ENCODE results near the gene IL12RB2. TPM values are rescaled to one million over a fixed set of nuclear protein-coding genes. Genes with fewer than 3 reads are reported as not detected.

The IL12RB2 gene
- total and polyA plus RNA-seq, 2 donors, result 1.3 to 4.6 TPM

DNA sequence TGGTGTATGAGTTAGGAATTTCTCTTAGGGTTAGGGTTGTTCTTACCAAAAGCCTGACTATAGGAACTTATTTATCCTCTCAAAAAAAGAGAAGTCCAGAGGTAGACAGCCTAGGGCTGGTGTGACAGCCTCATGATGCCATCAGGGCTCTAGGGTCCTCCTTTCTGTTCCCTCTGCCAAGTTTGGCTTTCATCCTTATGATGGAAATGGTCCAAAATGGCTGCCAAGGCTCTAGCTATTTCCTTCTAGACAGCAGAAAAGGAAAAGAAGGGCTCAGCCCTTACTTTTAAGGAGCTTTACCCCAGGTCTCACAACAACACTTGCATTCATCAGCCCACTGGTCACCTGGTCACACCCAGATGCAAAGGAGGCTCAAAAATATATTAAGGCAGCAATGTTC is 44.5 kb downstream of the IL12RB2 start:
- no peak overlapping the region for H3K27ac ChIP-seq (ENCODE audit: low read depth in 1 of 2, low read length in 1 of 2)
- no peak for DNase-seq (ENCODE audit: low read depth in 6 of 9, low spot score in 9 of 9)

DNA sequence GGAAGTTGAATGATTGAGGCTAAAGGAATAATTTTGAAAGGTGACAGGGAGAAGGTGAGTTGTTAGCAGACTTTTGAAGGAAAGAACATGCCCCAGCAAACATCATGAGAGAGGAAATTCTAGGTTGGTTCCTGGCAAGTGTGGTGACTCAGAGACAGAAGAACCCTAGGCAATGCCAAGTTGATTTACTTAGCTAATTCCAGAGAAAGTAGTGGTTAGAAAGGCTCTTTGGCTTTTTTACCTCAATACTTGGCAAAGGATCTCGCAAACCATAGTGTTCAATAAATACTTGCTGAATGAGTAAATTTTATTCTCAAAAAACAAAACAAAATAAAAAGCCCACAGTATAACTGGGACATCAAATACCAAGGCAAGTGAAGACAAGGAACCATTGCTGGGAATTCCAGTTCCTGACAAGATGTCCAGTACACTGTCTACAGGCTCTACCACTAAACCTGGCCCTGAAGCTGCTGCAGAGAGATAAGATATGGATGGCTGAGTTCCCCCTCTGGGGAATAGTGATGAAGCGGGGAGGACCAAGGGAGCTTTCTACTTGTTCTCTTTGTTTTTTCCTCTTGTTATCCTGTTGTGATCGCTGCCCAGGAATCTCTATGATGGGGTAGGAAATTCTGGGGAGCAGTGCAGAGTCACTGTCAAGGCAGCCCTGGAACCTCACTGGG is 48.2 kb downstream of the IL12RB2 start:
- no peaks in the 10 kb centered on the region for H3K27me3 ChIP-seq (ENCODE audit: control insufficient read depth in 2 of 2, insufficient read depth in 1 of 2, low read length in 1 of 2)
- no peaks in the 10 kb centered on the region for H3K9me3 ChIP-seq (ENCODE audit: control insufficient read depth in 2 of 2, insufficient read depth in 1 of 2, low read length in 1 of 2)
- 97% methylated on average over 3 of the region's 3 CpGs for WGBS
- no peaks in the 10 kb centered on the region for H3K36me3 ChIP-seq (ENCODE audit: control insufficient read depth in 2 of 2, insufficient read depth in 2 of 2, low read length in 1 of 2)
- no peak overlapping the region for H3K4me3 ChIP-seq (ENCODE audit: low read length in 2 of 2)
- H3K27ac ChIP-seq (ENCODE audit: low read depth in 1 of 2, low read length in 1 of 2), result no peak overlapping the region
- H3K4me1 ChIP-seq (ENCODE audit: control insufficient read depth in 2 of 2, insufficient read depth in 2 of 2, low read length in 2 of 2), result no peaks in the 10 kb centered on the region
- no peak for DNase-seq (ENCODE audit: low read depth in 6 of 9, low spot score in 9 of 9)

More for the DNA sequence above, 44.5 kb downstream of the IL12RB2 start:
- H3K27me3 ChIP-seq (ENCODE audit: control insufficient read depth in 2 of 2, insufficient read depth in 1 of 2, low read length in 1 of 2), result no peaks in the 10 kb centered on the region
- H3K4me1 ChIP-seq (ENCODE audit: control insufficient read depth in 2 of 2, insufficient read depth in 2 of 2, low read length in 2 of 2), result no peaks in the 10 kb centered on the region
- no peaks in the 10 kb centered on the region for H3K9me3 ChIP-seq (ENCODE audit: control insufficient read depth in 2 of 2, insufficient read depth in 1 of 2, low read length in 1 of 2)
- no peaks in the 10 kb centered on the region for H3K36me3 ChIP-seq (ENCODE audit: control insufficient read depth in 2 of 2, insufficient read depth in 2 of 2, low read length in 1 of 2)
- no peak overlapping the region for H3K4me3 ChIP-seq (ENCODE audit: low read length in 2 of 2)

DNA sequence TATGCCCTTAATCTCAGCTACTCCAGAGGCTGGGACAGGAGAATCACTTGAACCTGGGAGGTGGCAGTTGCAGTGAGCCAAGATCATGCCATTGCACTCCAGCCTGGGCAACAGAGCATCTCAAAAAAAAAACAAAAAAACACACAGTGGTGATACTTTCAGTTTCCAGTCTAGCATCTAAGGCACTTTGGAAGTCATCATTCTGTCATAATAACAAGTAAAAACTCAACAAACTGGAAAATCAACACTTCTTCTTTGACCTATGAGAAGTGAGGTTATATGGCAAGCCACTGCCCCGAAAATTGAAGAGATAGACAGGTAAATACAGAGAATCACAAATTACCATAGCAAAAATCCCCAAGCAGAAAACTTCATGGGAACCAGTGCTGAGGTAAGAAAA is 51.9 kb downstream of the IL12RB2 start:
- no peaks in the 10 kb centered on the region for H3K36me3 ChIP-seq (ENCODE audit: control insufficient read depth in 2 of 2, insufficient read depth in 2 of 2, low read length in 1 of 2)
- no peak overlapping the region for H3K27ac ChIP-seq (ENCODE audit: low read depth in 1 of 2, low read length in 1 of 2)
- no peaks in the 10 kb centered on the region for H3K4me1 ChIP-seq (ENCODE audit: control insufficient read depth in 2 of 2, insufficient read depth in 2 of 2, low read length in 2 of 2)
- WGBS, result 30% methylated on average over 1 of the region's 1 CpG
- H3K9me3 ChIP-seq (ENCODE audit: control insufficient read depth in 2 of 2, insufficient read depth in 1 of 2, low read length in 1 of 2), result no peaks in the 10 kb centered on the region
- no peaks in the 10 kb centered on the region for H3K27me3 ChIP-seq (ENCODE audit: control insufficient read depth in 2 of 2, insufficient read depth in 1 of 2, low read length in 1 of 2)
- no peak for DNase-seq (ENCODE audit: low read depth in 6 of 9, low spot score in 9 of 9)
- H3K4me3 ChIP-seq (ENCODE audit: low read length in 2 of 2), result no peak overlapping the region

DNA sequence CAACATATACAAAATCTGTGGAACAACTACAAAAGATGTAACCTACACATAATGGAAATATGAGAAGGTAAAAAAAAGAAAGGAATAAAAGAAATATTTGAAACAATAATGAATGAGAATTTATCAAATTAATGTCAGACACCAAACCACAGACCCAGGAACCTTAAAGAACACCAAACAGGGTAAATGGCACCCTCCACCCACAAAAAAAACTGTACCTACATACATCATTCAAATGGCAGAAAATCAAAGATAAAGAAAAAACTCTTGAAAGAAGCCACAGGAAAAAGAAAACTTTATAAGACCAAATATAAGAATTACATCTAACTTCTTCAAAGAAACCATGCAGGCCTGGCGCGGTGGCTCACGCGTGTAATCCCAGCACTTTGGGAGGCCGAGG is 54.0 kb downstream of the IL12RB2 start:
- Histone ChIP-seq H3K27me3 (ENCODE audit: control insufficient read depth in 2 of 2, insufficient read depth in 1 of 2, low read length in 1 of 2) (no peaks in the 10 kb centered on the region), H3K4me3 (ENCODE audit: low read length in 2 of 2) (no peak overlapping the region), H3K27ac (ENCODE audit: low read depth in 1 of 2, low read length in 1 of 2) (no peak overlapping the region), H3K36me3 (ENCODE audit: control insufficient read depth in 2 of 2, insufficient read depth in 2 of 2, low read length in 1 of 2) (no peaks in the 10 kb centered on the region), H3K4me1 (ENCODE audit: control insufficient read depth in 2 of 2, insufficient read depth in 2 of 2, low read length in 2 of 2) (no peaks in the 10 kb centered on the region), H3K9me3 (ENCODE audit: control insufficient read depth in 2 of 2, insufficient read depth in 1 of 2, low read length in 1 of 2) (no peaks in the 10 kb centered on the region)
- 39% methylated on average over 5 of the region's 5 CpGs for WGBS
- peak in 1 of 9 donors; percentile 51 for DNase-seq (ENCODE audit: low read depth in 6 of 9, low spot score in 9 of 9)

DNA sequence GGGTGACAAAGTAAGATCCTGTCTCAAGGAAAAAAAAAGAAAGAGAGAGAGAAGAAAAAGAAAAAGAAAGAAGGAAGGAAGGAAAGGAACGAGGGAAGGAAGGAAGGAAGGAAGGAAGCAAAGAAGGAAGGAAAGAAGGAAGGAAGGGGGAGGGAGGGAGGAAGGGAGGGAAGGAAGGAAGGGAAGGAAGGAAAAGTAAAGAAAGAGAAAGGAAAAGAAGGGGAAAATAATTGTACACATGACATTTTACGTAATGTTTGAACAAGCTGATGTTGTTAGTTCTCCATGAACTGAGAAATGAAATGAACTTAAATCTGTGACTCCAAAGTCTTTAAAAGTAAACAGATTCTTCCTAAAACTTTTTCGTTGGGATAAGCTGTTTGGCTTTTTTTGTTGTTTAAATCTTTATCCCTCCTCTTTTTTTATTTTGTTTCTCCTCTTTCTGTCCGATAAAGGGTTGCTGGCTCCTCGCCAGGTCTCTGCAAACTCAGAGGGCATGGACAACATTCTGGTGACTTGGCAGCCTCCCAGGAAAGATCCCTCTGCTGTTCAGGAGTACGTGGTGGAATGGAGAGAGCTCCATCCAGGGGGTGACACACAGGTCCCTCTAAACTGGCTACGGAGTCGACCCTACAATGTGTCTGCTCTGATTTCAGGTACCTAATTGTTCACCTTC is 59.8 kb downstream of the IL12RB2 start:
- Histone ChIP-seq H3K27me3 (ENCODE audit: control insufficient read depth in 2 of 2, insufficient read depth in 1 of 2, low read length in 1 of 2) (no peaks in the 10 kb centered on the region), H3K9me3 (ENCODE audit: control insufficient read depth in 2 of 2, insufficient read depth in 1 of 2, low read length in 1 of 2) (no peaks in the 10 kb centered on the region), H3K27ac (ENCODE audit: low read depth in 1 of 2, low read length in 1 of 2) (no peak overlapping the region), H3K4me3 (ENCODE audit: low read length in 2 of 2) (no peak overlapping the region), H3K4me1 (ENCODE audit: control insufficient read depth in 2 of 2, insufficient read depth in 2 of 2, low read length in 2 of 2) (no peaks in the 10 kb centered on the region), H3K36me3 (ENCODE audit: control insufficient read depth in 2 of 2, insufficient read depth in 2 of 2, low read length in 1 of 2) (no peaks in the 10 kb centered on the region)
- WGBS, result 85% methylated on average over 8 of the region's 8 CpGs
- DNase-seq (ENCODE audit: low read depth in 6 of 9, low spot score in 9 of 9), result no peak

DNA sequence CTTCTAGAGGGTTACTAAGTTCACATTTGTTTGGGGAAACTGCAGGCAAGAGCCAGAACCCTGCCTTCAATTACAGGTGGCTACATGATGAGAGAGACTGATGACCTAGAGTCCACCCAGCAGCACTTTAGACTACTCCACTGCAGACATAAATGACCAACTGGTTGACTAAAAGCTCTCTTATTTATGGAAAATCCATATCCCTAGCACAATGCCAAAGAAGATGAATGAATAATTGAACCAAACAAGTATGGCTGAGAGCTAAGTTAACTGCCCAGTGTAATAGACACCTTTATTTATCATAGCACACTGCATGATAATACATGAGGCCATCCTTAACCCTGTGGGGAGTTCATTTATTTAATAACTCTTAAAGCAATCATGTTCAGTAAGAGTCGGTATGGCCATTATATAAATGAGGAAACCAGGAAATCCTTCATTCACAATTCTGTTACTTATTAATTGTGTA is 60.4 kb downstream of the IL12RB2 start:
- H3K4me1 ChIP-seq (ENCODE audit: control insufficient read depth in 2 of 2, insufficient read depth in 2 of 2, low read length in 2 of 2), result no peaks in the 10 kb centered on the region
- H3K36me3 ChIP-seq (ENCODE audit: control insufficient read depth in 2 of 2, insufficient read depth in 2 of 2, low read length in 1 of 2), result no peaks in the 10 kb centered on the region
- H3K4me3 ChIP-seq (ENCODE audit: low read length in 2 of 2), result no peak overlapping the region
- no peak for DNase-seq (ENCODE audit: low read depth in 6 of 9, low spot score in 9 of 9)
- H3K9me3 ChIP-seq (ENCODE audit: control insufficient read depth in 2 of 2, insufficient read depth in 1 of 2, low read length in 1 of 2), result no peaks in the 10 kb centered on the region
- WGBS, result 100% methylated on average over 1 of the region's 1 CpG
- no peaks in the 10 kb centered on the region for H3K27me3 ChIP-seq (ENCODE audit: control insufficient read depth in 2 of 2, insufficient read depth in 1 of 2, low read length in 1 of 2)
- no peak overlapping the region for H3K27ac ChIP-seq (ENCODE audit: low read depth in 1 of 2, low read length in 1 of 2)

DNA sequence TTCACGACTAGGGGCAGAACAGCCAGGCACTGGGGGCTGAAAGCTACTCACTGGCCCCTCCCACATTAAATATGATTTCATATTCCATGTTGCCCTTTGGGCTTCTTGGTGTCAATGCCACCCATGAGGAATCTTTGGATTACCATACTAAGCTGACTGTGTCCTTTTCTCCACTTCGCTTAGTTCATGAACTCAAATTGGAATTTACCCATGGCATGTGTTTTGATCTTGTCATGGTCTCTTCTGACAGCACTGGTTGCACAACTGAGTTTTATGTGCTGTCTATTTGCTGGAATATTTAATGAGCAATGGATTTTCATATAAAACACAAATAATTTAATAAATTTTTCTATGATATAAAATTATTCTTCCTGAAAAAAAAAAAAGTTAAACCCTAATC is 63.4 kb downstream of the IL12RB2 start:
- no peak for DNase-seq (ENCODE audit: low read depth in 6 of 9, low spot score in 9 of 9)
- Histone ChIP-seq H3K9me3 (ENCODE audit: control insufficient read depth in 2 of 2, insufficient read depth in 1 of 2, low read length in 1 of 2) (no peaks in the 10 kb centered on the region), H3K4me3 (ENCODE audit: low read length in 2 of 2) (no peak overlapping the region), H3K27me3 (ENCODE audit: control insufficient read depth in 2 of 2, insufficient read depth in 1 of 2, low read length in 1 of 2) (no peaks in the 10 kb centered on the region), H3K4me1 (ENCODE audit: control insufficient read depth in 2 of 2, insufficient read depth in 2 of 2, low read length in 2 of 2) (no peaks in the 10 kb centered on the region), H3K36me3 (ENCODE audit: control insufficient read depth in 2 of 2, insufficient read depth in 2 of 2, low read length in 1 of 2) (no peaks in the 10 kb centered on the region), H3K27ac (ENCODE audit: low read depth in 1 of 2, low read length in 1 of 2) (no peak overlapping the region)
- WGBS, result 100% methylated on average over 2 of the region's 2 CpGs

DNA sequence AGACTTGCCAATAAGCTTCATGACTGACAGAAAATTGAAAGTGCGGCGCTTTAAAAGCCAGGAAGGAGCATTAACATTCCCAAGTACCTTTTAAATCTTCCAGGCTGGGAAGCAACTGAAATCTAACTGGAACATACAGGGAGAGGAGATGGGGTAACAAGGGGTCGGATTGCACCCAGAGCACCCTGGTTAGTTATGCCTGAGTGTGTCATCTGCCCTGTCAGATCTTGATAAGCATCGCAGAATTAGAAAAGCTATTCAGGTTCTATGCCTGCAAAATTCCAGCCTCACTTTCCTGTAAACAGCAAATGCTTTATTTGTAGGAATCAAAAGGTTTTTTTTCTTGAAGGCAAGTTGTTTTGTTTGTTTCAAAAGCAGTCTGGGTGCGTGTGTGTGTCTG is 64.0 kb downstream of the IL12RB2 start:
- Histone ChIP-seq H3K27ac (ENCODE audit: low read depth in 1 of 2, low read length in 1 of 2) (no peak overlapping the region), H3K4me1 (ENCODE audit: control insufficient read depth in 2 of 2, insufficient read depth in 2 of 2, low read length in 2 of 2) (no peaks in the 10 kb centered on the region), H3K36me3 (ENCODE audit: control insufficient read depth in 2 of 2, insufficient read depth in 2 of 2, low read length in 1 of 2) (no peaks in the 10 kb centered on the region), H3K27me3 (ENCODE audit: control insufficient read depth in 2 of 2, insufficient read depth in 1 of 2, low read length in 1 of 2) (no peaks in the 10 kb centered on the region), H3K9me3 (ENCODE audit: control insufficient read depth in 2 of 2, insufficient read depth in 1 of 2, low read length in 1 of 2) (no peaks in the 10 kb centered on the region), H3K4me3 (ENCODE audit: low read length in 2 of 2) (no peak overlapping the region)
- 81% methylated on average over 5 of the region's 5 CpGs for WGBS
- DNase-seq (ENCODE audit: low read depth in 6 of 9, low spot score in 9 of 9), result no peak

DNA sequence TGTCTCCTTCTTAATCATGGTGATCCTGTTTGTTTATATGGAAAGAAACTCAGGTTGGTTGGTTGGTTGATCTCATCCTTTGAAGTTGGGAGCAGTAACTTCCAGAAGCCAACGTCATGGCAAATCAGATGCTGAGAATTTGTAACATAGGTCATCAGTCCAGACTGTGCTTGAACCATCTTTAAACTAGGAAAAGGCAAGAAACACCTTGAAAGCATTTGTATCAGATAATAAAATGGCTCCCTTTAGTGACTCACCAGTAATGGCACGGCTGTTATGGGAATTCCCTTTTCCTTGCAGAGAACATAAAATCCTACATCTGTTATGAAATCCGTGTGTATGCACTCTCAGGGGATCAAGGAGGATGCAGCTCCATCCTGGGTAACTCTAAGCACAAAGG is 64.5 kb downstream of the IL12RB2 start:
- H3K36me3 ChIP-seq (ENCODE audit: control insufficient read depth in 2 of 2, insufficient read depth in 2 of 2, low read length in 1 of 2), result no peaks in the 10 kb centered on the region
- H3K4me3 ChIP-seq (ENCODE audit: low read length in 2 of 2), result no peak overlapping the region
- no peaks in the 10 kb centered on the region for H3K27me3 ChIP-seq (ENCODE audit: control insufficient read depth in 2 of 2, insufficient read depth in 1 of 2, low read length in 1 of 2)
- H3K4me1 ChIP-seq (ENCODE audit: control insufficient read depth in 2 of 2, insufficient read depth in 2 of 2, low read length in 2 of 2), result no peaks in the 10 kb centered on the region
- H3K9me3 ChIP-seq (ENCODE audit: control insufficient read depth in 2 of 2, insufficient read depth in 1 of 2, low read length in 1 of 2), result no peaks in the 10 kb centered on the region
- H3K27ac ChIP-seq (ENCODE audit: low read depth in 1 of 2, low read length in 1 of 2), result no peak overlapping the region
- DNase-seq (ENCODE audit: low read depth in 6 of 9, low spot score in 9 of 9), result no peak
- 91% methylated on average over 3 of the region's 3 CpGs for WGBS
